ENCODE data around the gene TMED5. TPM values are rescaled to one million over a fixed set of nuclear protein-coding genes. Genes with fewer than 3 reads are reported as not detected.

Gene TMED5
- total and polyA plus RNA-seq, 2 of the 4 experiments (the other 2 are of a cell fraction) = 20.1 to 38.1 TPM

DNA sequence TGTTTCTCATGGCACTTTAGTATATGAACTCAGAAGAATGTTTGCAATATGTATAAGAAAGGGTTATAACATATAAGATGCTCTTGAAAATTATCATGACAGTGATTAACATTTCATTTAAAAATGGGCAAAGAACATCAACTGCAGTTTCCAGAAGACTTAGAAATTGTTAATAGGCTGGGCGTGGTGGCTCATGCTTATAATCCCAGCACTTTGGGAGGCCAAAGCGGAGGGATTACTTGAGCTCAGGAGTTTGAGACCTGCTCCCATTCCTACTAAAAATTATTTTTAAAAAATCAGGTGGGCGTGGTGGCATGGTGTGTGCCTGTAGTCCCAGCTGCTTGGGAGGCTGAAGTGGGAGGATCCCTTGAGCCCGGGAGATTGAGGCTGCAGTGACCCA lies 78.1 kb downstream of the TMED5 start:
- CTCF ChIA-PET = no interaction called here
- in situ Hi-C loops (cut with MboI; ENCODE audit: low sequenced_read_pairs) = no loop called here
- peaks cover 23 to 49% of the 10 kb centered on the region in 2 experiments; a peak in 3 of 4 replicates for H3K79me1 ChIP-seq (ENCODE audit: low read depth in 1 of 2, low read length in 2 of 2)
- no peak overlapping the region for H3K18ac ChIP-seq (ENCODE audit: low read depth, low read length)
- H3K4me1 ChIP-seq (ENCODE audit: control insufficient read depth, insufficient read depth, low read length) = no peaks in the 10 kb centered on the region
- H3K4ac ChIP-seq (ENCODE audit: low read depth, low read length) = no peak overlapping the region
- H2AFZ ChIP-seq (replicated peaks; ENCODE audit: low read length, poor library complexity) = no peak overlapping the region
- H4K5ac ChIP-seq (ENCODE audit: low read depth, low read length) = no peak overlapping the region
- H4K8ac ChIP-seq (ENCODE audit: low read depth in 2 of 2, low read length in 2 of 2) = no peak overlapping the region
- no peak overlapping the region for H2AK9ac ChIP-seq (replicated peaks; ENCODE audit: low read depth, low read length, poor library complexity)
- H3K9me3 ChIP-seq (ENCODE audit: control insufficient read depth, insufficient read depth, low read length) = no peaks in the 10 kb centered on the region
- no TSS peak for BruUV-seq (replicated peaks)
- H3K9me1 ChIP-seq (ENCODE audit: insufficient read depth, low read length) = peaks cover 5% of the 10 kb centered on the region; the same call in 1 of the 2 replicates
- H2AK5ac ChIP-seq (ENCODE audit: low read depth, low read length) = no peak overlapping the region
- no peak overlapping the region for H3K27ac ChIP-seq (ENCODE audit: insufficient read depth, low read length)
- dilution Hi-C loops (cut with HindIII; ENCODE audit: low sequenced_read_pairs, unreplicated experiment) = no loop called here
- no peak overlapping the region for H3K9ac ChIP-seq (ENCODE audit: low read depth, low read length)
- H4K91ac ChIP-seq (ENCODE audit: insufficient read depth, low read depth, low read length) = no peak overlapping the region
- no peak overlapping the region for H2BK120ac ChIP-seq (ENCODE audit: low read depth, low read length)
- no peak overlapping the region for H3K14ac ChIP-seq (replicated peaks; ENCODE audit: low read depth, low read length)
- no peak overlapping the region for H3K23ac ChIP-seq (ENCODE audit: low read depth, low read length)
- no peak overlapping the region for H3K4me3 ChIP-seq (ENCODE audit: insufficient read depth, low read depth, low read length)
- no peaks in the 10 kb centered on the region for H3K27me3 ChIP-seq (ENCODE audit: control insufficient read depth, insufficient read depth, low read length)
- H3K4me2 ChIP-seq (ENCODE audit: low read depth, low read length) = no peak overlapping the region
- no peak overlapping the region for H2BK15ac ChIP-seq (ENCODE audit: low read depth, low read length)
- H3K36me3 ChIP-seq (ENCODE audit: control insufficient read depth, insufficient read depth, low read length) = no peaks in the 10 kb centered on the region
- intact Hi-C loops (cut with micrococcal nuclease) = loop anchor here (5.0 kb wide), 1 partner anchor 75 kb away; no protein-coding TSS in a partner anchor
- DNase-seq (no peak), ATAC-seq (ENCODE audit: low read depth) (no peak)
- no peak overlapping the region for H2BK5ac ChIP-seq (ENCODE audit: low read depth, low read length, poor library complexity, severe bottlenecking)
- H2BK20ac ChIP-seq (ENCODE audit: low read depth, low read length) = no peak overlapping the region
- POLR2A ChIA-PET (ENCODE audit: unreplicated experiment) = no interaction called here
- peaks cover 21% of the 10 kb centered on the region; the same call in 1 of the 2 replicates for H4K20me1 ChIP-seq (ENCODE audit: insufficient read depth, low read length)
- TF ChIP-seq FOS (IDR thresholded peaks at IDR 0.05; ENCODE audit: low read depth, low read length) = no peak
- no peak for TF ChIP-seq MAZ (IDR thresholded peaks at IDR 0.05; ENCODE audit: borderline replicate concordance, low read depth, low read length)
- no peak for TF ChIP-seq RCOR1 (IDR thresholded peaks at IDR 0.05; ENCODE audit: insufficient replicate concordance, low read length)
- TF ChIP-seq MXI1 (IDR thresholded peaks at IDR 0.05; ENCODE audit: borderline replicate concordance, low read depth, low read length) = no peak
- TF ChIP-seq POLR2A (IDR thresholded peaks at IDR 0.05; ENCODE audit: low read depth, low read length) = no peak
- no peak for TF ChIP-seq MAFK (IDR thresholded peaks at IDR 0.05; ENCODE audit: low read depth, low read length)
- TF ChIP-seq, protein P1, sequence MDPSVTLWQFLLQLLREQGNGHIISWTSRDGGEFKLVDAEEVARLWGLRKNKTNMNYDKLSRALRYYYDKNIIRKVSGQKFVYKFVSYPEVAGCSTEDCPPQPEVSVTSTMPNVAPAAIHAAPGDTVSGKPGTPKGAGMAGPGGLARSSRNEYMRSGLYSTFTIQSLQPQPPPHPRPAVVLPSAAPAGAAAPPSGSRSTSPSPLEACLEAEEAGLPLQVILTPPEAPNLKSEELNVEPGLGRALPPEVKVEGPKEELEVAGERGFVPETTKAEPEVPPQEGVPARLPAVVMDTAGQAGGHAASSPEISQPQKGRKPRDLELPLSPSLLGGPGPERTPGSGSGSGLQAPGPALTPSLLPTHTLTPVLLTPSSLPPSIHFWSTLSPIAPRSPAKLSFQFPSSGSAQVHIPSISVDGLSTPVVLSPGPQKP (IDR thresholded peaks at IDR 0.05; ENCODE audit: borderline replicate concordance, low read depth, low read length) = no peak
- TF ChIP-seq, protein P2, sequence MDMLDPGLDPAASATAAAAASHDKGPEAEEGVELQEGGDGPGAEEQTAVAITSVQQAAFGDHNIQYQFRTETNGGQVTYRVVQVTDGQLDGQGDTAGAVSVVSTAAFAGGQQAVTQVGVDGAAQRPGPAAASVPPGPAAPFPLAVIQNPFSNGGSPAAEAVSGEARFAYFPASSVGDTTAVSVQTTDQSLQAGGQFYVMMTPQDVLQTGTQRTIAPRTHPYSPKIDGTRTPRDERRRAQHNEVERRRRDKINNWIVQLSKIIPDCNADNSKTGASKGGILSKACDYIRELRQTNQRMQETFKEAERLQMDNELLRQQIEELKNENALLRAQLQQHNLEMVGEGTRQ (IDR thresholded peaks at IDR 0.05; ENCODE audit: low read depth, low read length) = no peak
- WGBS, 2 experiments (ENCODE audit: extremely low coverage in 2 of 2, insufficient read length in 1 of 2) = no CpG with 5 or more reads among the region's 4 CpGs
- H3K56ac ChIP-seq (ENCODE audit: extremely low read depth, insufficient read depth, low read length) = no peak overlapping the region

Small RNAs within 50 kb of the gene (microRNA-seq; reads per million reads assigned to microRNA genes)
- not detected for gene AC126124.1 (ENCODE audit: insufficient read depth, insufficient read length)

Small RNAs within 50 kb of the gene (small RNA-seq; reads per million reads assigned to genes)
- 0 reads per million in 5 experiments for gene AC126124.1

Other genes with a start within 250 kb of the TMED5 start
- gene DIPK1A, start 219.0 kb downstream of the TMED5 start, total RNA-seq (2012; rRNA removed) = 4.7 and 7.5 TPM in 2 replicates
- gene DIPK1A, start 219.0 kb downstream of the TMED5 start, polyA plus RNA-seq (2012; rRNA removed) = 4.5 and 5.7 TPM in 2 replicates
- gene MTF2, start 101.1 kb downstream of the TMED5 start, total RNA-seq (2012; rRNA removed) = 33.3 and 39.8 TPM in 2 replicates
- gene MTF2, start 101.1 kb downstream of the TMED5 start, polyA plus RNA-seq (2012; rRNA removed) = 9.5 and 10.6 TPM in 2 replicates
- gene CCDC18, start 311 bp upstream of the TMED5 start, total RNA-seq (2012; rRNA removed) = 7.3 and 20.0 TPM in 2 replicates
- 4.3 and 5.5 TPM in 2 replicates for gene CCDC18, start 311 bp upstream of the TMED5 start, polyA plus RNA-seq (2012; rRNA removed)
- gene DR1, start 165.5 kb upstream of the TMED5 start, total RNA-seq (2012; rRNA removed) = 39.4 and 46.9 TPM in 2 replicates
- gene DR1, start 165.5 kb upstream of the TMED5 start, polyA plus RNA-seq (2012; rRNA removed) = 21.1 and 27.1 TPM in 2 replicates

All from IMR-90 (cell line).